ENCODE results near the gene ELF5.
A peak's percentile ranks its signal among the peaks of the same experiment; 100 is the strongest.

Gene ELF5

DNA sequence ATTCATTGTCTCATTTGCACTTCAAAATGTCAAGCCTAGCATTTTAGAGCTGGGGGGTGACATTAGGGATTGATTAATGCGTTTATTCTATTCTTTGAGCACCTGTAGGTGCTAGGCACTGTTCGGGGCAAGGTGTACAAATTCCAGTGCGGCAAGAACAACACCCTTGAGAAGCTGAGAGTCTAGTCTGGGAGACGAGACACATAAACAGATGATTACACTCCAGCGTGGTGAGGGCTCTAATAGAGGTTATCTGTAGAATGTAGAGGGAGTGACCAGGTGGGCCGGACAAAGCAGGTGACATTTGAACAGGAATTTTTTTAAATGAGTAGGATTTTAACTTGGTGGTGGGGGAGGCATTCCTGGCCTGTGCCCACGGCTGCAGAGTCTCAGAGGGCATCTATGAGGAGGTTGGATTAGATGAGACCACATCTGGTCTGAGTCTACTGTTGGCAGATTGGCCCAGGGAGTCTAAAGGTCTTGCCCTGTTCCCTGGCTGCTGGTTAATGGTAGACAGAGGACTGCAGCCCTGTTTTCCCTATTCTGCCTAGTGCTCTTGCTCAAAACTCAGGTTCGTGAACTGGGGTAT lies 73.9 kb downstream of the ELF5 start:
- no peak for DNase-seq (ENCODE audit: low read depth, low spot score)
- no peaks in the 10 kb centered on the region for H3K9me3 ChIP-seq (ENCODE audit: control insufficient read depth, insufficient read depth, low read length)
- WGBS (ENCODE audit: insufficient coverage, insufficient read length) = no CpG with 5 or more reads among the region's 8 CpGs
- H3K4me3 ChIP-seq (ENCODE audit: low read length) = no peak overlapping the region; the same call in 1 of the 2 replicates
- H3K27ac ChIP-seq (ENCODE audit: low read length) = no peak overlapping the region
- H3K4me1 ChIP-seq (ENCODE audit: control insufficient read depth, insufficient read depth, low read length) = no peaks in the 10 kb centered on the region
- H3K36me3 ChIP-seq (ENCODE audit: control insufficient read depth, insufficient read depth, low read length) = no peaks in the 10 kb centered on the region
- no peaks in the 10 kb centered on the region for H3K27me3 ChIP-seq (ENCODE audit: control insufficient read depth, insufficient read depth, low read length)

DNA sequence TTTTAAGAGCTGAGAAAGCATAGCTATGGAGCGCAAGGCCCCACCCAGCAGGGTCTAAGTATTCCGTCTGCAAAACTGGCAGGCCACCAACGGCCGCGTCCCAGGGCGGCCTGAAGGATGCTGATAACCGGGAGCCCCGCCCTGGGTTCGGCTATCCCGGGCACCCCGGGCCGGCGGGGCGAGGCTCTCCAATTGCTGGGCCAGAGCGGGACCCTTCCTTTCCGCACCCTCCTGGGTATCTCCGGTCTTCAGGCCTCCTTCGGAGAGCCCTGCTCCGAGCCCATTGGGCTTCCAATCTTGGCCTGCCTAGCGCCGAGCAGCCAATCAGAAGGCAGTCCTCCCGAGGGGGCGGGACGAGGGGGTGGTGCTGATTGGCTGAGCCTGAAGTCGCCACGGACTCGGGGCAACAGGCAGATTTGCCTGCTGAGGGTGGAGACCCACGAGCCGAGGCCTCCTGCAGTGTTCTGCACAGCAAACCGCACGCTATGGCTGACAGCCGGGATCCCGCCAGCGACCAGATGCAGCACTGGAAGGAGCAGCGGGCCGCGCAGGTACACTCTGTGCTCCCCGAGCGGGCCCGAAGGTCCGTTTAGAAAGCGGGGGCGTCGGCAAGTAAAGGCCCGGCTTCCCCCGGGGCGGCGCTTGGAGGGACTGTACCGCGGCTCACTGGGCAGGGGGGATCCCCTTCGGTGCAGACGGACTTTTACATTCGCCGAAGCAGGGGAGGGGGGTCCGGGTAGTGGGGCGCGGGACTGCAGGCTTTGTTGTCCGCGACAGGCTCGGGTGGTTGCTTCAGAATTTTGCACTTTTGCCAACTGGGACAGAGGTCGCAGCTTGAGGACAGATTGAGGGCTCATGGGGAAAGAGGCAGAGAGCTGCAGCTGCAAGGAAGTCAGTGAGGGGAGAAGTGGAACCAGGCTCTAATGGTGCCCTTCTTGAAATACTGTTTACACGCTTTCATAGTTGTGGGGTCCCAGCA lies 74.8 kb downstream of the ELF5 start, which contains the start of gene CAT:
Gene CAT, plus strand, starts transcription at position 406 of the 979 bp plus-strand sequence. Its CDS starts 80 bp downstream, at position 486.
- Histone ChIP-seq H3K9me3 (ENCODE audit: control insufficient read depth, insufficient read depth, low read length) (no peaks in the 10 kb centered on the region), H3K36me3 (ENCODE audit: control insufficient read depth, insufficient read depth, low read length) (no peaks in the 10 kb centered on the region), H3K27ac (ENCODE audit: low read length) (no peak within 1 kb of the TSS), H3K4me1 (ENCODE audit: control insufficient read depth, insufficient read depth, low read length) (no peaks in the 10 kb centered on the region), H3K4me3 (ENCODE audit: low read length) (peak within 1 kb of the TSS; percentile 97; the same call in 1 of the 2 replicates), H3K27me3 (ENCODE audit: control insufficient read depth, insufficient read depth, low read length) (no peaks in the 10 kb centered on the region)
- WGBS (ENCODE audit: insufficient coverage, insufficient read length) = no CpG with 5 or more reads among the region's 62 CpGs
- DNase-seq (ENCODE audit: low read depth, low spot score) = peak; percentile 35

DNA sequence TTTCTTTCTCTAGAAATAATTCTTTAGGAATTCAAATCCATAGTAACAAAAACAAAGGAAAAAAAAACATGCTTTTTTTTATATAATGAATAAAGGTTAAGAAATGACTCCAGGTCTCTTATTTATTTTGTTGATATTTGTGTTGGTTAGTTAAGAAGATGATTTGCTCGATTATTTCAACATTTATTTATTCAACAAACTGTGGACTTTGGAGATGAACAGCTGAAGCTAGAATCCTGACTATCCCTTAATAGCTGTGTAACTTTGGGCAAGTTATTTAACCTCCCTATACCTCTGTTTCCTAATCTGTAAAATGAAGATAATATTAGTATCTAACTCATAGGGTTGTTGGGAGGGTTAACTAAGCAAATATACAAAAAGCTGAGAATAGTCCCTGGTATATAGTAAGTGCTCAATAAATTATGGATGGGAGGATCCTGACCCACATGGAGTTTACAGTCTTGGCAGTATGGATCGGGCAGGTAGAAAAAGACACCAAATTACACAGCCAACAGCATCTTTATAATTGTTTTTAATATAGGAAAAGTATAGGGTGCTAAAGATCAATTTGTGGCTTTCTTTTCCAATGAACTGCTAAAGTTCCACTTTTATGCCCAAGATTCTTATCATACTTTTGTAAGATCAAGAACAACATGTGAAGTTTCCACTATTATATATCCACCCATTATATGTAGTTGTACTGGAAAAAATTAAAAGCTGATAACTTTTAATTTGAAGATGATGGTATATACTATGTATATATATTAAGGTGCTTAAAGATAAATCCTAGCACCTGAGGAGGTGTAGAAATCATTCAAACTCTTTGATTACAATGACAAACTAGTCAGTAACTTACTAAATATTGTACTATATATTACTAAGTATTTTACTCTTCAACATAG lies 76.1 kb downstream of the ELF5 start:
- WGBS (ENCODE audit: insufficient coverage, insufficient read length) = no CpG with 5 or more reads among the region's 2 CpGs
- H3K27me3 ChIP-seq (ENCODE audit: control insufficient read depth, insufficient read depth, low read length) = peaks cover 2% of the 10 kb centered on the region; the same call in 1 of the 2 replicates
- no peaks in the 10 kb centered on the region for H3K9me3 ChIP-seq (ENCODE audit: control insufficient read depth, insufficient read depth, low read length)
- H3K36me3 ChIP-seq (ENCODE audit: control insufficient read depth, insufficient read depth, low read length) = no peaks in the 10 kb centered on the region
- no peak for DNase-seq (ENCODE audit: low read depth, low spot score)
- H3K4me3 ChIP-seq (ENCODE audit: low read length) = no peak overlapping the region
- H3K27ac ChIP-seq (ENCODE audit: low read length) = no peak overlapping the region
- no peaks in the 10 kb centered on the region for H3K4me1 ChIP-seq (ENCODE audit: control insufficient read depth, insufficient read depth, low read length)

DNA sequence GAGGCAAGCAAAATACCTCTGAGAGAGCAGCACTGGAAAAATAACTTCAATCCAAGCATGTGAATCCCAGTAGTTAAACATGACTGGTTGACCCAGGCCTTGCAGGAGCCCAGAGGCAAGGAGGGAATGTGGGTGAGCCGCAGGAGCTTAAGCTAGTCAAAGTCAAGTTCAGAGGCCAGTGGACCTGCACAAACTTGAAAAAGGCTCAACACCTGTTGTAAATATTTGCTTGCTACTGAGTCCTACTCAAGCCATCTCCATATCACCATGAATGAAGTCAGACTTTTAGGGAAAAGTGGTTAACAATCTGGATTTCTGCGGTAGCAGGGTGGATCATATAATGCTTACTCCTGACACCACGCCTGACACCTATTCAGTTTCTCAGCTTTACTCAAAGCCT lies 79.7 kb downstream of the ELF5 start:
- Histone ChIP-seq H3K4me3 (ENCODE audit: low read length) (no peak overlapping the region), H3K27ac (ENCODE audit: low read length) (no peak overlapping the region), H3K36me3 (ENCODE audit: control insufficient read depth, insufficient read depth, low read length) (no peaks in the 10 kb centered on the region), H3K9me3 (ENCODE audit: control insufficient read depth, insufficient read depth, low read length) (no peaks in the 10 kb centered on the region), H3K27me3 (ENCODE audit: control insufficient read depth, insufficient read depth, low read length) (peaks cover 2% of the 10 kb centered on the region; the same call in 1 of the 2 replicates), H3K4me1 (ENCODE audit: control insufficient read depth, insufficient read depth, low read length) (no peaks in the 10 kb centered on the region)
- no CpG with 5 or more reads among the region's 3 CpGs for WGBS (ENCODE audit: insufficient coverage, insufficient read length)
- DNase-seq (ENCODE audit: low read depth, low spot score) = no peak

DNA sequence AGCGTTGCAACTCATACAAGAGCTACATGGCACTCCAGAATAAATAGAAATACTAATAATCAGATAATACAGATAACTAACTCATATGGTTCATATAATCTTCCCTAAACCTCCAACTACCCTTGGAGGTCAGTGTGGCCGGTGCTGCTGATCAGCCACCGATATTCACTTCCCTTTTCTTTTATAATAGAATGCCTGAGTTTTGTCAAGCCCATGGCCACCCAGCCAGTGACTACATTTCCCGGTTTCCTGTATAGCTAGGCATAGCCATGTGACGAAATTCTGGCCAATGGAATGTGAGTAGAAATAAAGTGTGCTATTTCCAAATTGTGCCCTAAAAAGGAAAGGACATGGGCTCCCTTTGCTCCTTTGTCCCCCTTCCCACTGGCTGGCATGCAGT lies 80.8 kb downstream of the ELF5 start:
- Histone ChIP-seq H3K4me3 (ENCODE audit: low read length) (no peak overlapping the region), H3K27me3 (ENCODE audit: control insufficient read depth, insufficient read depth, low read length) (peaks cover 2% of the 10 kb centered on the region; the same call in 1 of the 2 replicates), H3K36me3 (ENCODE audit: control insufficient read depth, insufficient read depth, low read length) (no peaks in the 10 kb centered on the region), H3K9me3 (ENCODE audit: control insufficient read depth, insufficient read depth, low read length) (no peaks in the 10 kb centered on the region), H3K27ac (ENCODE audit: low read length) (no peak overlapping the region), H3K4me1 (ENCODE audit: control insufficient read depth, insufficient read depth, low read length) (no peaks in the 10 kb centered on the region)
- no peak for DNase-seq (ENCODE audit: low read depth, low spot score)
- whole genome bisulfite sequencing (ENCODE audit: insufficient coverage, insufficient read length) = no CpG with 5 or more reads among the region's 5 CpGs

DNA sequence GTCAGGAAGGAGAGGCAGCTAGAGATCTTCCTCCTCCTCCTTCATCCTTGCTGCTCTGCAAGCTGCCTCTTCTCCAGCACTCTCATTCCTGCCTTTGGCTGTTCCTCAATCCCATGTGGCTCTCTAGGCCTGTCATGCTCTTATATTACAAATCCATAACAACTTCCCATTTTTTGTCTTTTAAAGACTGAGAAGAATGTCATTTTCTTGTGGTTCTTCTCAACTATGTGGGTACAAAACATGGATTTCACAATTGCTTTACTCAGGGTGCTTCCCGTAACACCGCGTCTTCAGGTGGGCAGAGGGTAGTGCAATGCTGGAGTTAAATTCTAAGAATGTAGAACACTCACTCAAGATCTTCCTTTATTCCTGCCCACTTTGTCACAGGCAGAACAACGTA lies 81.6 kb downstream of the ELF5 start:
- H3K27ac ChIP-seq (ENCODE audit: low read length) = no peak overlapping the region
- DNase-seq (ENCODE audit: low read depth, low spot score) = no peak
- WGBS (ENCODE audit: insufficient coverage, insufficient read length) = no CpG with 5 or more reads among the region's 4 CpGs
- no peaks in the 10 kb centered on the region for H3K9me3 ChIP-seq (ENCODE audit: control insufficient read depth, insufficient read depth, low read length)
- H3K4me1 ChIP-seq (ENCODE audit: control insufficient read depth, insufficient read depth, low read length) = no peaks in the 10 kb centered on the region
- no peak overlapping the region for H3K4me3 ChIP-seq (ENCODE audit: low read length)
- peaks cover 2% of the 10 kb centered on the region; the same call in 1 of the 2 replicates for H3K27me3 ChIP-seq (ENCODE audit: control insufficient read depth, insufficient read depth, low read length)
- H3K36me3 ChIP-seq (ENCODE audit: control insufficient read depth, insufficient read depth, low read length) = no peaks in the 10 kb centered on the region
